22Rv1 (cell line): ENCODE data around the gene ANTXR1.

ENCODE experiments used
- ZFX ChIP-seq: fragments of 450-650 bp; IDR thresholded peaks from 2 replicates; pipeline ENCODE4 v1.6.1; 2017; ENCODE audit warnings: antibody characterized with exemption, borderline replicate concordance
- TF ChIP-seq, protein P1 (sequence below): fragments of 450-650 bp; IDR thresholded peaks from 2 replicates; pipeline ENCODE4 v1.5.1; 2017; ENCODE audit warnings: mild to moderate bottlenecking

DNA sequence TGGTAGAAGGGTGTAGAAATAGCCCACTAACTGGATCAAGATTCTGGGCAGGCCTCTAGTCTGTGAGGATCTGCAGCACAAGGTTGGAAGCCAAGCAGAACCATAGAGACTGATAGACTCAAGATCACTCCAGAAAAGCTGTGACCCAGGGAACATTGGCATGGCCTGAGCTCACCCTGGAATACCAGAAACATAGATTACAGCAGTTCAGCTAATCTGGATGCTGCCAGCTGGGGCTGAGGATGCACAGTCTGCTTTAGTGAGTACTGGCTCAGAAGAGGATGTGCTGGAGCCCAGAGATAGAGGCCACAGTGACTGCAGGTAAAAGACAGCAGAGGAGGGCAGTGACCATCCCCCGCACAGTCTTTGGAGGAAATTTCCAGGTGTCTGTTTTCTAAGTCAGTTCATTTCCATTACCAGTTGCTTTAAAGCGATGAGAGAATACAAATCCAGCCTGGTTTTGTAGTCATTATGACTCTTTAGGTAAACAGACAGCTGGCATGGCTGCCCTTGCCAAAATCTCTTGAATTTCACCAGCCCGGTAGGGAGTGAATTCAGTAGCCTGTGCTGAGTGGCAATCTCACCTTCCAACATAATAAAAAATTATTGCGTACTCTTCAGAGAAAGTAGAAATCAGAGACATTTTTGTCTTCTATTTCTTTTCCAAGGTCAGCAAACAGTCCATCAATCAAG lies 119.2 kb downstream of the ANTXR1 start:
- TF ChIP-seq, protein P1, sequence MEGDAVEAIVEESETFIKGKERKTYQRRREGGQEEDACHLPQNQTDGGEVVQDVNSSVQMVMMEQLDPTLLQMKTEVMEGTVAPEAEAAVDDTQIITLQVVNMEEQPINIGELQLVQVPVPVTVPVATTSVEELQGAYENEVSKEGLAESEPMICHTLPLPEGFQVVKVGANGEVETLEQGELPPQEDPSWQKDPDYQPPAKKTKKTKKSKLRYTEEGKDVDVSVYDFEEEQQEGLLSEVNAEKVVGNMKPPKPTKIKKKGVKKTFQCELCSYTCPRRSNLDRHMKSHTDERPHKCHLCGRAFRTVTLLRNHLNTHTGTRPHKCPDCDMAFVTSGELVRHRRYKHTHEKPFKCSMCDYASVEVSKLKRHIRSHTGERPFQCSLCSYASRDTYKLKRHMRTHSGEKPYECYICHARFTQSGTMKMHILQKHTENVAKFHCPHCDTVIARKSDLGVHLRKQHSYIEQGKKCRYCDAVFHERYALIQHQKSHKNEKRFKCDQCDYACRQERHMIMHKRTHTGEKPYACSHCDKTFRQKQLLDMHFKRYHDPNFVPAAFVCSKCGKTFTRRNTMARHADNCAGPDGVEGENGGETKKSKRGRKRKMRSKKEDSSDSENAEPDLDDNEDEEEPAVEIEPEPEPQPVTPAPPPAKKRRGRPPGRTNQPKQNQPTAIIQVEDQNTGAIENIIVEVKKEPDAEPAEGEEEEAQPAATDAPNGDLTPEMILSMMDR: no peak
- TF ChIP-seq ZFX: no peak
